Trophoblast cell (in vitro differentiated cells and primary cell): ENCODE results near the gene CCNL1.

Experiments
- DNase-seq, 2 donors: peaks; one replicate each; pipeline ENCODE4 v3.0.0-alpha.2; 2016
- H2AFZ ChIP-seq: 2 replicates; pipeline ENCODE4 v1.6.1; 2013; ENCODE audit warnings: low read length, moderate library complexity, mild to moderate bottlenecking; ENCODE audit not compliant: insufficient read depth, poor library complexity
- H2AK5ac ChIP-seq: 2 replicates; pipeline ENCODE4 v1.6.1; 2013; ENCODE audit warnings: mild to moderate bottlenecking, low read length
- H2BK120ac ChIP-seq: 2 replicates; pipeline ENCODE4 v1.6.1; 2013; ENCODE audit warnings: low read length, mild to moderate bottlenecking, moderate library complexity; ENCODE audit not compliant: insufficient read depth, poor library complexity
- H2BK12ac ChIP-seq: 2 replicates; pipeline ENCODE4 v1.6.1; 2013; ENCODE audit warnings: mild to moderate bottlenecking, low read length, moderate library complexity
- H2BK5ac ChIP-seq: 2 replicates; pipeline ENCODE4 v1.6.1; 2013; ENCODE audit warnings: low read length, low read depth, moderate library complexity, mild to moderate bottlenecking; ENCODE audit not compliant: poor library complexity
- H3K14ac ChIP-seq: 2 replicates; pipeline ENCODE4 v1.6.1; 2013; ENCODE audit warnings: mild to moderate bottlenecking, low read length
- H3K18ac ChIP-seq: 2 replicates; pipeline ENCODE4 v1.6.1; 2013; ENCODE audit warnings: mild to moderate bottlenecking, low read length
- H3K23ac ChIP-seq: 2 replicates; pipeline ENCODE4 v1.6.1; 2013; ENCODE audit warnings: low read length
- H3K27ac ChIP-seq: 2 replicates; pipeline ENCODE4 v1.5.1; 2013; ENCODE audit warnings: low read depth, mild to moderate bottlenecking, inconsistent platforms, low read length, moderate library complexity
- H3K27me3 ChIP-seq: 2 replicates; pipeline ENCODE4 v1.6.1; 2013; ENCODE audit warnings: inconsistent platforms, mild to moderate bottlenecking, low read length, moderate library complexity; ENCODE audit not compliant: insufficient read depth
- H3K36me3 ChIP-seq, 2 experiments: 1 replicate in 1 of 2; 2 replicates in 1 of 2; pipeline ENCODE4 v1.6.1; 2013; ENCODE audit warnings: low read length in 2 of 2, mild to moderate bottlenecking in 2 of 2, moderate library complexity in 1 of 2; ENCODE audit not compliant: insufficient read depth in 2 of 2, control insufficient read depth in 1 of 2
- H3K4ac ChIP-seq: 2 replicates; pipeline ENCODE4 v1.6.1; 2013; ENCODE audit warnings: low read depth, mild to moderate bottlenecking, low read length, moderate library complexity
- H3K4me1 ChIP-seq, 2 experiments: 1 replicate in 1 of 2; 2 replicates in 1 of 2; pipeline ENCODE4 v1.6.1; 2013; ENCODE audit warnings: low read length in 2 of 2, mild to moderate bottlenecking in 2 of 2, moderate library complexity in 1 of 2; ENCODE audit not compliant: insufficient read depth in 2 of 2, control insufficient read depth in 1 of 2
- H3K4me2 ChIP-seq: 2 replicates; pipeline ENCODE4 v1.6.1; 2013; ENCODE audit warnings: inconsistent platforms, mild to moderate bottlenecking, low read length, moderate library complexity
- H3K4me3 ChIP-seq: 2 replicates; pipeline ENCODE4 v1.5.1; 2013; ENCODE audit warnings: mild to moderate bottlenecking, low read depth, low read length, inconsistent platforms
- H3K79me1 ChIP-seq: one replicate; pipeline ENCODE4 v1.6.1; 2013; ENCODE audit warnings: low read length
- H3K79me2 ChIP-seq: 2 replicates; pipeline ENCODE4 v1.6.1; 2013; ENCODE audit warnings: low read length, mild to moderate bottlenecking; ENCODE audit not compliant: control insufficient read depth, insufficient read depth, poor library complexity
- H3K9ac ChIP-seq: 2 replicates; pipeline ENCODE4 v1.6.1; 2013; ENCODE audit warnings: mild to moderate bottlenecking, low read length
- H3K9me3 ChIP-seq: 2 replicates; pipeline ENCODE4 v1.6.1; 2013; ENCODE audit warnings: low read depth, mild to moderate bottlenecking, control low read depth, inconsistent platforms, low read length; ENCODE audit not compliant: insufficient read depth
- H4K12ac ChIP-seq: 2 replicates; pipeline ENCODE4 v1.6.1; 2013; ENCODE audit warnings: low read depth, mild to moderate bottlenecking, low read length, moderate library complexity
- H4K8ac ChIP-seq: 2 replicates; pipeline ENCODE4 v1.6.1; 2013; ENCODE audit warnings: low read depth, mild to moderate bottlenecking, low read length, moderate library complexity
- H4K91ac ChIP-seq: one replicate; pipeline ENCODE4 v1.6.1; 2013; ENCODE audit warnings: low read depth, mild to moderate bottlenecking, low read length, moderate library complexity
- WGBS: extraction: QIAGEN DNeasy Blood & Tissue Kit; methylation state at CpG from one replicate; pipeline ENCODE4 v1.1.7; 2013; ENCODE audit warnings: missing lambda C conversion rate; ENCODE audit not compliant: insufficient read length, insufficient coverage; ENCODE audit errors: extremely low coverage; 5-methylcytosine and 5-hydroxymethylcytosine counted together

CCNL1 gene

DNA sequence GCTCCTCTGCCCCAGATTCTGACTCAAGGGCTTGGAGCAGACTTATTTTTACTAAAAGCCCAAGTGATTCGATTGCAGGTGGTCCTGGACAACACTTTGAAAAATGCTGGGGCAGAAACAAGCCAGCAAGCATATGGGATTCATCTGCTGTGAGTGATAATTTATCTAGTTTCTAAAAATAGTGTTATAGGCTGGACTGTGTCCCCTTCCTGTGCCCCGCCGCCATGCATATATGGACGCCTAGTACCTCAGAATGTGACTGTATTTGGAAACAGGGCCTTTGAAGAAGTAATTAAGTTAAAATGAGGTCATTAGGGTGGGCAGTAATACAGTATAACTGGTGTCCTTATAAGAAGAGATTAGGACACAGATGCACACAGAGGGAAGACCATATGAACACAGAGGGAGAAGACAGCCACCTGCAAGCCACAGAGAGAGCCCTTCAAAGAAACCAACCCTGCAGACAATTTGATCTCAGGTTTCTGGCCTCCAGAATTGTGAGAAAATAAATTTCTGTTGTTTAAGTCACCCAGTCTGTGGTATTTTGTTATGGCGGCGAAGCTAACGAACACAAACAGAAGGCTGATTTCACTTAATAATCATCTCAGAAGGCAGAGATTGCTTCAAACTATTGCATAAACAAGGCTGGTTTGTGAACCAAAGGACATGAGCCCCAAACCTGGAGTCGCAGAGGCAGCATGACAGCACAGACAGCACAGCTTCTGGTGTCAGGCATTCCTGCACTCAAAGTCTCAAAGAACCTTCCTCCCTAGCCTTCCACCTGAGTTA, 59.1 kb downstream of the CCNL1 start:
- Histone ChIP-seq H3K79me2 (no peaks in the 10 kb centered on the region), H3K36me3 (no peaks in the 10 kb centered on the region), H3K9ac (no peak overlapping the region), H2BK120ac (no peak overlapping the region), H3K27me3 (no peaks in the 10 kb centered on the region), H3K23ac (no peak overlapping the region), H2BK12ac (no peak overlapping the region), H3K4ac (no peak overlapping the region), H3K4me3 (no peak overlapping the region), H2BK5ac (no peak overlapping the region), H3K27ac (no peak overlapping the region), H4K91ac (no peak overlapping the region), H4K8ac (no peak overlapping the region), H3K4me1 (no peaks in the 10 kb centered on the region), H4K12ac (no peak overlapping the region), H3K79me1 (no peaks in the 10 kb centered on the region), H3K18ac (no peak overlapping the region), H3K9me3 (no peaks in the 10 kb centered on the region), H2AK5ac (no peak overlapping the region), H3K4me2 (no peak overlapping the region), H3K14ac (no peak overlapping the region), H2AFZ (no peak overlapping the region)
- no peak for DNase-seq
- no CpG with 5 or more reads among the region's 8 CpGs for WGBS

DNA sequence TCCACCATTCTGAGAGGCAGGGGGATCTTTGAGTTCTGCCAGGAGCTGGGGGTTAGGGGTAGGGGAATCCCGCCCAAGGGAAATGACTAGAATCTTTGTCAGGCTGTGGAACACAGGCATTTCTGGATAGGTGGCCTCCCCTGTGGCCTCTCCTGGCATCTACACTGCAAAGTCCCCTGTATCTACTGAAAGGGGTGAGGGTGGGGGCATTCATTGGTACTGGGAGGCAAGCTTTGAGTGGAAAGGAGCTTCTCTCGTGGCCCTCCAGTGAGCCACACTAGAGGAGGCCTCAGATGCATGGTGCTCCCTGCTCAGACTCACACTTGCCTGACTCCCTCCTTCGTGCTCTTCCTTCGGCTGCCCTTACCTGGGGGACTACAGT, 59.9 kb downstream of the CCNL1 start:
- Histone ChIP-seq H2AK5ac (no peak overlapping the region), H2BK120ac (no peak overlapping the region), H3K4me1 (no peaks in the 10 kb centered on the region), H4K8ac (no peak overlapping the region), H3K79me2 (no peaks in the 10 kb centered on the region), H3K14ac (no peak overlapping the region), H3K9me3 (no peaks in the 10 kb centered on the region), H3K79me1 (no peaks in the 10 kb centered on the region), H3K18ac (no peak overlapping the region), H3K36me3 (no peaks in the 10 kb centered on the region), H3K9ac (no peak overlapping the region), H3K4me3 (no peak overlapping the region), H3K4me2 (no peak overlapping the region), H2BK5ac (no peak overlapping the region), H4K12ac (no peak overlapping the region), H3K27me3 (no peaks in the 10 kb centered on the region), H4K91ac (no peak overlapping the region), H2BK12ac (no peak overlapping the region), H3K23ac (no peak overlapping the region), H2AFZ (no peak overlapping the region), H3K4ac (no peak overlapping the region), H3K27ac (no peak overlapping the region)
- whole genome bisulfite sequencing = no CpG with 5 or more reads among the region's 4 CpGs
- no peak for DNase-seq

DNA sequence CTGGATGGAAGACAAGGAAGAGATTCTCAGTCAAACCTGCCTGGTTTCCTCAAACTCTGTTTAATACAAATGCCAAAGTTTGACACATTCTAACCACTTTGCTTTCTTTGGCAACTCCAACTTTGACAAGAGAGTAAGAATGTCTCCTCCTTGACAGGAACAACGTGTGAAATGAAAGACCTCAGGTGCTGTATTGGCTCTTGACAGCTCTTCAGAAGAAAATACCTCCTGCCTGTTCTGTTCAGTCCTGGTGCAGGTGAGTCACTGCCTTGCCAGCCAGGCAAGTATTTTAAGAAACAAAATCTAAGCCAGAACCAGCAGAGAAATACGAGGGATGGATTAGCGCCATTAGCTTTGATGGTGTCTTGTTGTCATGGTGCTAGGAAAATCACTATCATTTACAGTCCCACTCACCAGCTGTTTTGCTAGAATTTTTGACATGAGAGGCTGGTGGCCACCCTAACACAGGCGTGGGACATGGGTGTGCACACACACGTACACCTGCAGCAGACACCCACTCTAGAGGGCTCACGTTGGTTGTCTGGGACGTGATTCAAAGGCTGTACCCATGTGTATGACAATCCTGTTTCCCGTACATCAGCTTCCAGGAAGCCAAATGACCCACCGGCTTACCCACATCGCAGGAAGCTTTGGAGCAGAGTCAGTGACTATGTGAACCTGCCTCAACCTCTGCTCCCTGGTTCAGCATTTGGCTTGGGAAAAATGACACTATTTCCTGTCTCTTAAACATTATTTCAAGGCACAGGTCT, 60.4 kb downstream of the CCNL1 start:
- Histone ChIP-seq H3K23ac (no peak overlapping the region), H2BK5ac (no peak overlapping the region), H3K9me3 (no peaks in the 10 kb centered on the region), H3K4me2 (no peak overlapping the region), H3K4ac (no peak overlapping the region), H3K9ac (no peak overlapping the region), H3K4me1 (no peaks in the 10 kb centered on the region), H4K91ac (no peak overlapping the region), H2AFZ (no peak overlapping the region), H2BK12ac (no peak overlapping the region), H3K27ac (no peak overlapping the region), H3K18ac (no peak overlapping the region), H2AK5ac (no peak overlapping the region), H2BK120ac (no peak overlapping the region), H4K12ac (no peak overlapping the region), H3K79me2 (no peaks in the 10 kb centered on the region), H3K79me1 (no peaks in the 10 kb centered on the region), H4K8ac (no peak overlapping the region), H3K4me3 (no peak overlapping the region), H3K36me3 (no peaks in the 10 kb centered on the region), H3K27me3 (no peaks in the 10 kb centered on the region), H3K14ac (no peak overlapping the region)
- WGBS = no CpG with 5 or more reads among the region's 10 CpGs
- peak in 1 of 2 donors; percentile 41 for DNase-seq

DNA sequence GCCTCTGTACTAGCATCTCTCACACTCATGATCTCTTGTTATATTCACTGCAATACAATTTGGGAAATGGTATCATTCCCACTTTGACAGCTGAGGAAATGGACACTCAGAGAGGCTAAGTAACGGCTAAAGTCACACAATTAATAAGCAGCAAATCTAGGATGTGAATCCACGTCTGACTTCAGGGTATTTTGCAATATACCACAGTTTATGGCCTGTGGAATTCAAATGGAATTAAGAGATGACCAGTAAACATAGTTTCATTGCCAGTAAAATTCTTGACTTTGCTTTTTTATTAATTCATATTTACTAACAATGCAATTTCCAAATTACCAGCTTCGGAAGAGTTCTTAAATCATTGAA, 61.1 kb downstream of the CCNL1 start:
- no peak overlapping the region for H4K8ac ChIP-seq
- H4K12ac ChIP-seq = no peak overlapping the region
- no peak overlapping the region for H3K4me3 ChIP-seq
- no peaks in the 10 kb centered on the region for H3K9me3 ChIP-seq
- H4K91ac ChIP-seq = no peak overlapping the region
- no peak overlapping the region for H2BK5ac ChIP-seq
- no peak overlapping the region for H2AFZ ChIP-seq
- WGBS = no CpG with 5 or more reads among the region's 3 CpGs
- no peak for DNase-seq
- H3K36me3 ChIP-seq = no peaks in the 10 kb centered on the region
- H3K79me1 ChIP-seq = no peaks in the 10 kb centered on the region
- H3K9ac ChIP-seq = no peak overlapping the region
- H2BK120ac ChIP-seq = no peak overlapping the region
- H3K14ac ChIP-seq = no peak overlapping the region
- H2AK5ac ChIP-seq = no peak overlapping the region
- H3K27ac ChIP-seq = no peak overlapping the region
- no peak overlapping the region for H3K4ac ChIP-seq
- no peak overlapping the region for H3K23ac ChIP-seq
- no peak overlapping the region for H3K4me2 ChIP-seq
- no peak overlapping the region for H2BK12ac ChIP-seq
- H3K18ac ChIP-seq = no peak overlapping the region
- no peaks in the 10 kb centered on the region for H3K27me3 ChIP-seq
- H3K4me1 ChIP-seq = no peaks in the 10 kb centered on the region
- no peaks in the 10 kb centered on the region for H3K79me2 ChIP-seq
